ENCODE measurements around the gene ZC3H7B. TPM values are rescaled to one million over a fixed set of nuclear protein-coding genes. Genes with fewer than 3 reads are reported as not detected.

Gene ZC3H7B
- total RNA-seq, 1 experiment from 2014 or later, result 52.2 TPM

GRCh38 chr22:41324821-41325528, 23.6 kb downstream of the ZC3H7B start:
- no peak for DNase-seq (ENCODE audit: low read depth)

DNA sequence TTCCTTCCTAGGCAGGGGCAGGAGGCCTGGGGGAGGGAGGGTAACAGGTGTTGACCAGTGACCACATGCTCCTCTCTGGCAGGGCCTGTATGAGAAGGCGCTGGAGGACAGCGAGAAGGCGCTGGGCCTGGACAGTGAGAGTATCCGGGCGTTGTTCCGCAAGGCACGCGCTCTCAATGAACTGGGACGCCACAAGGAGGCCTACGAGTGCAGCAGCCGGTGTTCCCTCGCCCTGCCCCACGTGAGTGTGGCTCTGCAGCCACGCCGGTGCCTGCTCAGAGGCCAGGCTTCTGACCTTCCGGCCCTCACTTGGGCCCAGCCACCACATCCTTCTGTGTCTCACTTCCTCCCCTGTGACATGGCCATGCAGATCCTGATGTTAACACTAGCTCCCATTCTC, 25.8 kb downstream of the ZC3H7B start:
- DNase-seq (ENCODE audit: low read depth), result peak; percentile 40

DNA sequence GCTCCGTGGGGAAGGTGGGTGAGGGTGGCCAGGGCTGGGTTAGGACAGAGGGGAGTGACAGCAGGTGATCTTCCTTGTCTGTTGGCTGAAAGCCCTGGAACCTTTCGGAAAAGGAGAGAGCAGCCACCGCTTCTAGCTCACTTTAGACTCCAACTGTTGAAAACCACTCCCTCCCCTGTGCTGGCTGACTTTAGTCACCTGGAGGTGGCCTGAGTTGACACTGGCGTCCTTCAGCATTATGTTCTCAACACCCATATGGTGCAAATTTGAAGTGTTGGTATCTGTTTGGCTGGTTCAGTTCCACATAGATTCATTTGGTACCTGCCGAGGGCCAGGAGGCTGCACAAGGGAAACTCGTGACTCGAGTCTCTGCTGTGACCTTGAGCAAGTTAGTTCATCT, 28.8 kb downstream of the ZC3H7B start:
- DNase-seq (ENCODE audit: low read depth), result no peak

DNA sequence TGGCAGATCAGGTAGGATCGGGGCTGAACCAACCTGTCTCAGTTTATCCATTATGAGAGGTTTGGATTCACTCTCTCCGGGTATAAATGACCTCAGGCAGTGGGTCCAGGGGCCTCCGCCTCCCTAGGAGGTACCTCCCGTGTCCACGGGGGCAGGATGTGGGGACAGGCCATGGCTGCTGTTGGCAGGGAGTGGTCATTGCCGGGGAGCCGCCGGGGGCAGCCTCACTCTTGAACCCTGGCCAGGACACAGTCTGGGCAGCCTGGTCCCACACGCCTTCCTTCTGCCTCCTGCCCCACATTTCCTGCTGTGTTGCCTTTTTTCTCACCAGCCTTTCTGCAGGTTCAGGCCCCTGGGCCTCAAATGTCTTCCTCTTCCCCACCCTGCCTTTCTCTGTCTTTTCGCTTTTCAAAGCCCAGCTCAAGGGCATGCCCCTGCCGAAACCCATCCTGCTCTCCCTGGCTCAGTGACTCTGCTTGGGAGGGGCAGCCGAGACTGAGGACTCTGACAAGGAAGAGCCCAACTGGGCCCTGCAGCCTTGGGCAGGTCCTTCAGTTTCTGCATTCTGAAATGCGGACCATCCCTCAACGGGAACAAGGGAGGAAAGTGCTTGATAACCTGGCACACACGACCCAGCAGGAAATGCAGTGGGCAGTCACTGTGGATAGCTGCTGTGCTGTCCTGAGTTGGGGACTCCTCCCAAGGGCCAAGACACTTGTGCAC, 31.1 kb downstream of the ZC3H7B start:
- no peak for DNase-seq (ENCODE audit: low read depth)

DNA sequence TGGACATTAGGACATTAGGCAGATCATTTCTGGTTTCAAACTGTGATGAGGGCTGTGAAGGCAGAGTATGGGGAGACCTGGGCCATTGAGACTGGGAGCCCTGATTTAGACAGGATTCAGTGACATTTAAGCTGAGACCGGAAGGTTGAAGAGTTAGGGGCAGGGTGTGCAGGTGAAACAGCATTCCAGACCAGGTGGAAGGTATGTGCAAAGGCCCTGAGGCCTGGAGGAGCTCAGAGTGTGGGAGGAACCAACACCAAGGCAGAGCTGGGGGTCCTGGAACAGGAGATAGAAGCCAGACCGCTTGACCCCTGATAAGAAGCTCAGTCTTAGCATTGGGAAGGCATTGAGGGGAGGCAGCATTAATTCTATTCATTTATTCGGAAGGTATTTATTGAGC, 32.5 kb downstream of the ZC3H7B start:
- no peak for DNase-seq (ENCODE audit: low read depth)

DNA sequence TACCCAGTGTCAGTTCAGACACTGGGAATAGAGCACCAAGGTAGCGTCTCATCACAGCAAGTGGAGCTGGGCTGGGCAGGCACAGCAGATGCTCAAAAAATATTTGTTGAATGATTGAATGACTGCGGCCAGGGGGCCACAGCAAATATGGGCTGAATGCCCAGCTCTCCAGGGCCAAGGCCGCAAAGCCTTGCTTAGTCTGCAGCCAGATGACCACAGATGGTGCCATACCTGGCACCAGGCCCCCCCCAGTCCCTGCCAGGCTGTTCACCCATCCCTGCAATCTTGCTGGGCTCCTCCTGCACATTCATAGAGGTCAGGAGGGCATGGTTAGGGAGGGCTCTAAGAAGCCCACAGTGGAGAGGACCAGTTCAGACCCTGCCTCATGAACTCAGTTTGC, 32.9 kb downstream of the ZC3H7B start:
- DNase-seq (ENCODE audit: low read depth), result no peak

DNA sequence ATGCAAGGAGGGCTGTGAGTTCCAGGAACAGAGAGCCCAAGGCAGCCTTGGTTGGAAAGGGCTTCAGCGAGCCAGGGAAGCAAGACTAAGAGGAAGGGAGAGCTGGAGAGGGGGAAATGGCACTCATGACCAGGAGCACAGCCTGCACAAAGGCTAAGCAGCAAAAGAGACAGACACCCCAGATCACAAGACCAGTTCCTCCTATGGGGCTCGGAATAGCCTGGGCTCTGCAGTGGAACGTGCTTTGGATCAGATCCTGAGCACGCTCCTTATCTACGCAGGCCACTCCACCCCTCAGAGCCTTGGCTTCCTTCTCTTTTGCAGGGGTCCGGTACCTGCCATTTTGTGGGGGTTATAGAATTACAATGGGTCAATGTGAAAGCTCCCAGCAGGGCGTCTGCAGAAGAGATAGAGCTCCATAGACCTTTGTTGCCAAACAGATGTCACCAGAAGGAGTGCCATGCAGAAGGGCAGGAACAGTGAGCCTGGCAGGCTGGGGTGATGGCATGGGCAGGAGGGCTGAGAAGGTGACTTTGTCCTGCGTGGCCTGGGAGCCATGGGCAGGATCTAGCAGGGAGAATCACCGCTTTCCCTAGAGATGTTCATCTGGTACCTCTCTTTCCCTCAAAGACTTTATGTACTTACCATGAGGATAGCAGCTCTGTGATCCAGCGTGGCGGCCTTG, 33.8 kb downstream of the ZC3H7B start:
- DNase-seq (ENCODE audit: low read depth), result no peak

DNA sequence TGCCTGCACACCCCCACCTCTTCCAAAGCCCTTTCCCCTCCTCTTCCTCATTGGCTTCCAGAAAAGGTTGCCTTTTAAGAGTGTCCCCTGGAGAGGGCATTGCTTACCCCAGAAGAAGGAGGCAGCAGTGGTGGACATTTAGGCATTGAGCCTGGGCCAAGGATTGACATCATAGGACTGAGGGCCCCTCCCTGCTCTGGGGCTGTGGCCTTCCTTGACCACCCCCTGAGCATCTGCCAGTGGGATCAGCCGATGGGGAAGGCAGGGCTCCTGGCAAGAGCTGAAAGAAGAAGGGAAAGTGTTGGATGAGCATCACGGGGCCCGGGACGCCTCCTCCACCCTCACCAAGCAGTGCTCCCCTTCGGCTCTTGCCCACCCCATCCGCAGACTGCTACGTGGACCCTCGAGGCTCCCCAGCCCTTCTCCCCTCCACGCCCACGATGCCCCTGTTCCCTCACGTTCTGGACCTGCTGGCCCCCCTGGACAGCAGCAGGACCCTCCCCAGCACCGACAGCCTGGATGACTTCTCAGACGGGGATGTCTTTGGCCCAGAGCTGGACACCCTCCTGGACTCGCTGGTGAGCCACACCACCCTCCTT, 37.4 kb downstream of the ZC3H7B start:
- DNase-seq (ENCODE audit: low read depth), result no peak

DNA sequence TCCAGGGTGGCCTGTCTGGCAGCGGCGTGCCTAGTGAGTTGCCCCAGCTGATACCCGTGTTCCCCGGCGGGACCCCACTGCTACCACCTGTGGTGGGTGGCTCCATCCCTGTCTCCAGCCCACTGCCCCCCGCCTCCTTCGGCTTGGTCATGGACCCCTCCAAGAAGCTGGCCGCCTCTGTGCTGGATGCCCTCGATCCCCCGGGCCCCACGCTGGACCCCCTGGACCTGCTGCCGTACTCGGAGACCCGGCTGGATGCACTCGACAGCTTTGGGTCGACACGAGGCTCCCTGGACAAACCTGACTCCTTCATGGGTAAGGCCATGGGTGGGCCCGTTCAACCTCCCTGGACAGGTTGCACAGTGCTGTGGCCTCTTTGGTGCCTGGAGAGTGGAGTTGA, 38.5 kb downstream of the ZC3H7B start:
- DNase-seq (ENCODE audit: low read depth), result no peak

DNA sequence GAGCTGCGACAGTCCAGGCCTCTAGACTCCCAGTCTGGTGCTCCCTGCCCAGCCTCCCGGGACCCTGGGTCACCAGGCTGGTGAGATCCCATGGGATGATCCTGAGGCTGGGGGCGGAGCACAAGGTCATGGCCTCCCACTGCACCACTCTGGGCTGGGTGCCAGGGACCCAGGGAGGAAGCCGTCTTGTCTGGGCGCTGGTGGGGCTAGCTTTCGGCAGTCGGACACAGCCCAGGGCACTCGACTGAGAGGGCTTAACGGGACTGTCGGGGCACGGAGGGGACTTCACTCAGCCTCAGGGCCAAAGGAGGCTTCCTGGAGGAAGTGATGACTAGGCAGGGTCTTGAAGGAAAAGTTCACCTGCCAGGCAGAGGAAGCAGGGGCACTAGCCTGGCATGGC, 39.0 kb downstream of the ZC3H7B start:
- DNase-seq (ENCODE audit: low read depth), result no peak

DNA sequence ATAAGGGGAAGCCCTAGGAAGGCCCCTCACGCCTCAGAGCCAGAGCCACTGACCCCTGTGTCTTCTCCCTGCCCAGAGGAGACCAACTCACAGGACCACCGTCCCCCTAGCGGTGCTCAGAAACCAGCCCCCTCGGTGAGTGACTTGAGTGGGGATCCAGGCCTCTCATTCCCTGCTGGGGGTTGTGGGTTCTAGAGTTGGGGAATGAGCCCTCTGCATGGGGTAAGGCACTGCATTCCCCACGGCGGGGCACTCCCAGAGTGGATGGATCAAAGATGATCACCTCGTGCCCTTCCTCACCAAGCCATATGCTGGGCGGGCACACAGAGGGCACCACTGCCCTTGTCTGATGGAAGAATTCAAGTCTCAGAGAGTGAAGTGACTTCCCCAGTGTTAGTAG, 39.7 kb downstream of the ZC3H7B start:
- no peak for DNase-seq (ENCODE audit: low read depth)

DNA sequence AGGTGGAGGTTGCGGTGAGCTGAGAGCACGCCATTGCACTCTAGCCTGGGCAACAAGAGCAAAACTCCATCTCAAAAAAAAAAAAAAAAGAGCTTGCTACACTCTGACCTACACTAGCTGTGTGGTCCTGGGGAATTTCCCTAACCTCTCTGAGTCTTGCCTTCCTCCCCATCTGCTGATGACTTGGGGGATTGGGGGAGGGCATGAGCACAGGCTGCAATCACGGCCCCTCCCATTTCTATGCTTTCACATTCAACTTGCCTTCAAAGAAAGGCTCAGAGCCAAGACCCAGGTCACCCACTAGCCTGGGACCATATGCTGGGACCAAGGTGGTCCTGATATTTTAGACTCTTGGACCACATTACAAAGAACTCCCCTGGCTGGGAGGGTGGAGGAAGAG, 40.7 kb downstream of the ZC3H7B start:
- DNase-seq (ENCODE audit: low read depth), result no peak

DNA sequence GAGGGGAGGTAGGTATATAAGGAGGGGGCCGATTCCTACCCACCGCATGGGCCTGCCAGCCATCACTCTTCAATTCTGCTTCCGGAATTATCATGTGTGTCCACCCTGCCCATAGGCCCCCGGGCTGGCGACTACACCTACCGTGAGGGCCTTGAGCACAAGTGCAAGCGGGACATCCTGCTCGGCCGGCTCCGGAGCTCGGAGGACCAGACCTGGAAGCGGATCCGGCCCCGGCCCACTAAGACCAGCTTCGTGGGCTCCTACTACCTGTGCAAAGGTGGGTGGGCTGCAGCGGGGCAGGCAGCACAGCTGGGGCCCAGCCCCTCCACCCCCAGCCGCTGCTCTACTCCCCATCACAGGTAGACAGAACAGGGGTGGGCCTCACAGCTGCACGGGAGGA, 42.0 kb downstream of the ZC3H7B start:
- no peak for DNase-seq (ENCODE audit: low read depth)

- no peak for DNase-seq (ENCODE audit: low read depth)
Observed at GRCh38 chr22:41343717-41344116, 42.4 kb downstream of the ZC3H7B start.

GRCh38 chr22:41344189-41344788, 43.0 kb downstream of the ZC3H7B start:
- DNase-seq (ENCODE audit: low read depth), result no peak

DNA sequence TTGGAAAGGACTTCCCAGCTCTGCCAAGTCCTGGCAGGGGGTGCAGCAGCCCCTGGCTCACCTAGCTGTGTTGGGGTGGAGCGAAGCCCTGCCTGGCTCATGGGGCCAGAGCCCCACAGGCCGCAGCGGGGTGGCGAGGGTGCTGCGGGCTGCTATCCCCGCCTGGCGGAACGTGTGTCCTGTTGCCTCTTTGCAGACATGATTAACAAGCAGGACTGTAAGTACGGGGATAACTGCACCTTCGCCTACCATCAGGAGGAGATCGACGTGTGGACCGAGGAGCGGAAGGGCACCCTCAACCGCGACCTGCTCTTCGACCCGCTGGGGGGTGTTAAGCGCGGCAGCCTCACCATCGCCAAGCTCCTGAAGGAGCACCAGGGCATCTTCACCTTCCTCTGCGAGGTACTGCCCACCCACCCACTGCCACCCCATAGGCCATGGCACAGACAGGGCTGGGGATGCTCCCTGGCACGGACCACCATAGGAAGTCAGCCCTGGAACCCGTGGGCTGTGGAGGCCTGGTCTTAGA, 44.5 kb downstream of the ZC3H7B start:
- no peak for DNase-seq (ENCODE audit: low read depth)

GRCh38 chr22:41347066-41347859, 45.9 kb downstream of the ZC3H7B start:
- no peak for DNase-seq (ENCODE audit: low read depth)

- no peak for DNase-seq (ENCODE audit: low read depth)
Observed at GRCh38 chr22:41348964-41349484, 47.7 kb downstream of the ZC3H7B start.

- DNase-seq (ENCODE audit: low read depth), result no peak
Observed at GRCh38 chr22:41350087-41350486, 48.8 kb downstream of the ZC3H7B start.

- DNase-seq (ENCODE audit: low read depth), result no peak
Observed at GRCh38 chr22:41351011-41351410, 49.7 kb downstream of the ZC3H7B start.

DNA sequence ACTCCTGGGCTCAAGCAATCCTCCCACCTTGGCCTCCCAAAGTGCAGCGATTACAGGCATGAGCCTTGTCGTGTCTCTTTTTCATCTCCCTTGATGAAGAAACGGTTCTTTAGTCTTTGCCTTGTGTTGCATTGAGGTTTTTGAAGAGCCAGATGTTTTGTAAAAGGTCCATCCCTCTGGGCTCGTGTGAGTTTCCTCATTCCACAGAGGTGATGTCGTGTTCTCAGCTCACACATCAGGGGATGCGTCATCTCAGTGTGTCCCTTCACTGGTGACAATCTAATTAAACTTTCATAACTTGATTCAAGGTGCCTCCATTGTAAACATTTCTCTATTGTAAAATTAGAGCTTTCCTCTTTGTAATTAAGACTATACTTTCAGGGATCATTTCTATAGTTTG, 50.7 kb downstream of the ZC3H7B start:
- peak; percentile 66 for DNase-seq (ENCODE audit: low read depth)

Data from LHCN-M2 (cell line).